ENCODE data around the gene PARP6. TPM values are rescaled to one million over a fixed set of nuclear protein-coding genes. Genes with fewer than 3 reads are reported as not detected.

Gene PARP6
- total and polyA plus RNA-seq, 2 donors (not counting 1 experiment from before 2014, with no cell fraction given): 118 to 134 TPM

- Histone ChIP-seq H3K27me3 (replicated peaks in 1 of 4; ENCODE audit: control extremely low read depth in 1 of 4, control insufficient read depth in 3 of 4, insufficient read depth in 4 of 4, low read length in 3 of 4) (no peaks in the 10 kb centered on the region), H4K20me1 (ENCODE audit: control insufficient read depth, insufficient read depth, low read length, poor library complexity, severe bottlenecking) (no peaks in the 10 kb centered on the region), H3K9ac (ENCODE audit: low read length) (no peak overlapping the region), H3K4me3 (ENCODE audit: control extremely low read depth in 1 of 5, extremely low read depth in 1 of 5, insufficient read depth in 1 of 5, low read depth in 2 of 5, low read length in 4 of 5) (no peak overlapping the region), H3K79me2 (ENCODE audit: control insufficient read depth, insufficient read depth, low read length) (no peaks in the 10 kb centered on the region), H3K36me3 (replicated peaks in 1 of 2; ENCODE audit: control extremely low read depth in 1 of 2, control insufficient read depth in 1 of 2, extremely low read depth in 1 of 2, insufficient read depth in 2 of 2, low read length in 1 of 2) (no peaks in the 10 kb centered on the region), H3K9me3 (ENCODE audit: control extremely low read depth in 1 of 3, control insufficient read depth in 2 of 3, insufficient read depth in 1 of 3, low read length in 2 of 3) (no peaks in the 10 kb centered on the region), H3K4me1 (ENCODE audit: control insufficient read depth in 2 of 2, insufficient read depth in 2 of 2, low read length in 2 of 2) (no peaks in the 10 kb centered on the region), H2AFZ (ENCODE audit: insufficient read depth, low read depth, low read length, poor library complexity, severe bottlenecking) (no peak overlapping the region), H3K4me2 (replicated peaks; ENCODE audit: low read depth, low read length, poor library complexity, severe bottlenecking) (no peak overlapping the region), H3K27ac (ENCODE audit: low read length in 2 of 2) (no peak overlapping the region)
- H3K4me1 Mint-ChIP-seq: no peaks in the 10 kb centered on the region
- CTCF ChIA-PET: interaction anchor here (1.1 to 8.5 kb wide), 2 partner anchors 11 to 93 kb away, joined by 3 to 137 read pairs; partner anchors contain the start of gene GRAMD2A
- H3K4me3 Mint-ChIP-seq: no peak overlapping the region
- no peak for DNase-seq
- intact Hi-C loops (cut with micrococcal nuclease): no loop called here
- TF ChIP-seq, protein P1, sequence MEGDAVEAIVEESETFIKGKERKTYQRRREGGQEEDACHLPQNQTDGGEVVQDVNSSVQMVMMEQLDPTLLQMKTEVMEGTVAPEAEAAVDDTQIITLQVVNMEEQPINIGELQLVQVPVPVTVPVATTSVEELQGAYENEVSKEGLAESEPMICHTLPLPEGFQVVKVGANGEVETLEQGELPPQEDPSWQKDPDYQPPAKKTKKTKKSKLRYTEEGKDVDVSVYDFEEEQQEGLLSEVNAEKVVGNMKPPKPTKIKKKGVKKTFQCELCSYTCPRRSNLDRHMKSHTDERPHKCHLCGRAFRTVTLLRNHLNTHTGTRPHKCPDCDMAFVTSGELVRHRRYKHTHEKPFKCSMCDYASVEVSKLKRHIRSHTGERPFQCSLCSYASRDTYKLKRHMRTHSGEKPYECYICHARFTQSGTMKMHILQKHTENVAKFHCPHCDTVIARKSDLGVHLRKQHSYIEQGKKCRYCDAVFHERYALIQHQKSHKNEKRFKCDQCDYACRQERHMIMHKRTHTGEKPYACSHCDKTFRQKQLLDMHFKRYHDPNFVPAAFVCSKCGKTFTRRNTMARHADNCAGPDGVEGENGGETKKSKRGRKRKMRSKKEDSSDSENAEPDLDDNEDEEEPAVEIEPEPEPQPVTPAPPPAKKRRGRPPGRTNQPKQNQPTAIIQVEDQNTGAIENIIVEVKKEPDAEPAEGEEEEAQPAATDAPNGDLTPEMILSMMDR (IDR thresholded peaks at IDR 0.05): no peak
- no peak for TF ChIP-seq EZH2 (IDR thresholded peaks at IDR 0.05; ENCODE audit: borderline replicate concordance, insufficient read depth, low read depth, low read length, poor library complexity, severe bottlenecking)
- H3K27ac Mint-ChIP-seq: no peak overlapping the region
- POLR2A ChIA-PET: no interaction called here
- WGBS (ENCODE audit: insufficient coverage): 95% methylated on average over 52 of the region's 52 CpGs
- no peak for ATAC-seq (ENCODE audit: low read depth)
- no peaks in the 10 kb centered on the region for H3K27me3 Mint-ChIP-seq
- no peaks in the 10 kb centered on the region for H3K9me3 Mint-ChIP-seq (ENCODE audit: insufficient read depth)
These were observed 17.4 kb upstream of the PARP6 start for GRCh38 chr15:72289597-72290325.

DNA sequence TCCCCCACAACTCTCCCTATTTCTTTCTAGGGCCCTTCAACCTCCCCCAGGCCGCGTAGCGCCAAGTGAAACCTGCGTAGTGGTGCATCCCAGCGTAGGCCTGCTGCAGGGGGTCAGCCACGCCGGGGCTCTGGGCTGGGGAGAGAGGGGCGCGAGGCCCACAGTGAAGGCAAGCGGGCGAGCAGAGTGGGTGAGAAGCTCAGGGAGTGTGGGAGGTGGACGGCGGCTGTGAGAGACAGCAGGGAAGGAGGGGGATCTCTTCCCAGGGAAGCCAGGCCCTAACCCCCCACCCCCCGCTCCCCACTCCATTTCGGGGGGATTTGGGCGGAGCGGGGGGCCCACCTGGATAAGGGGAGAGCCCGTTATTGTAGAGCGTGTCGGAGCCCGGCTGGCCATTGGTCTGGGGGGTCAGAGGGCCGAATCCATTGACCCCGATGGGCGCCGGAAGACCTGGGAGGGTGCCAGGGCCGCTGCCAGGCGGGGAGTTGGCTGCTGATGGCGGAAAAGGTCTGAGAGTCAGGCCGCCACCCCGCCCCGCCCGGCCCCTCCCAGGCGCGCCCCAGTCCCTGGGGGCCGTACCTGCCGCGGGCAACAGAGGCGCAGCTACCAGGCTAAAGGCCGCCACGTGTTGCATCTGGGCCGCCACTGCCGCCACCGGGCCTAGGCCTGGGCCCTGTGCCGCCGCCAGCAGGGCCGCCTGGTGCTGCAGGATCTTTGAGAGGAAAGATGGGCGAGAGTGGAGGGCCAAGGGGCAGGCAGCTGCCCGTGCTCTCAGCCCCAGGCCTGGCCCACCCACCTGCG lies 16.6 kb upstream of the PARP6 start:
- Mint-ChIP-seq H3K27me3 (no peaks in the 10 kb centered on the region), H3K27ac (no peak overlapping the region), H3K9me3 (ENCODE audit: insufficient read depth) (no peaks in the 10 kb centered on the region), H3K4me1 (no peaks in the 10 kb centered on the region), H3K4me3 (no peak overlapping the region)
- DNase-seq: no peak
- Histone ChIP-seq H3K9me3 (ENCODE audit: control extremely low read depth in 1 of 3, control insufficient read depth in 2 of 3, insufficient read depth in 1 of 3, low read length in 2 of 3) (no peaks in the 10 kb centered on the region), H4K20me1 (ENCODE audit: control insufficient read depth, insufficient read depth, low read length, poor library complexity, severe bottlenecking) (no peaks in the 10 kb centered on the region), H3K27me3 (replicated peaks in 1 of 4; ENCODE audit: control extremely low read depth in 1 of 4, control insufficient read depth in 3 of 4, insufficient read depth in 4 of 4, low read length in 3 of 4) (no peaks in the 10 kb centered on the region), H3K9ac (ENCODE audit: low read length) (no peak overlapping the region), H3K36me3 (replicated peaks in 1 of 2; ENCODE audit: control extremely low read depth in 1 of 2, control insufficient read depth in 1 of 2, extremely low read depth in 1 of 2, insufficient read depth in 2 of 2, low read length in 1 of 2) (no peaks in the 10 kb centered on the region), H3K4me1 (ENCODE audit: control insufficient read depth in 2 of 2, insufficient read depth in 2 of 2, low read length in 2 of 2) (no peaks in the 10 kb centered on the region), H3K4me3 (ENCODE audit: control extremely low read depth in 1 of 5, extremely low read depth in 1 of 5, insufficient read depth in 1 of 5, low read depth in 2 of 5, low read length in 4 of 5) (no peak overlapping the region), H3K27ac (ENCODE audit: low read length in 2 of 2) (no peak overlapping the region), H3K79me2 (ENCODE audit: control insufficient read depth, insufficient read depth, low read length) (no peaks in the 10 kb centered on the region), H3K4me2 (replicated peaks; ENCODE audit: low read depth, low read length, poor library complexity, severe bottlenecking) (no peak overlapping the region), H2AFZ (ENCODE audit: insufficient read depth, low read depth, low read length, poor library complexity, severe bottlenecking) (no peak overlapping the region)
- WGBS (ENCODE audit: insufficient coverage): 98% methylated on average over 41 of the region's 49 CpGs
- no peak for TF ChIP-seq EZH2 (IDR thresholded peaks at IDR 0.05; ENCODE audit: borderline replicate concordance, insufficient read depth, low read depth, low read length, poor library complexity, severe bottlenecking)
- TF ChIP-seq, protein P1 (IDR thresholded peaks at IDR 0.05): no peak
- ChIA-PET POLR2A (no interaction called here), CTCF (interaction anchor here (1.1 to 8.5 kb wide), 2 partner anchors 12 to 92 kb away, joined by 3 to 137 read pairs; partner anchors contain the start of gene GRAMD2A)
- no peak for ATAC-seq (ENCODE audit: low read depth)
- intact Hi-C loops (cut with micrococcal nuclease): no loop called here

Measured in B cell (primary cell).